ENCODE results near the gene RCN2.

- TF ChIP-seq EP300 (IDR thresholded peaks at IDR 0.05; ENCODE audit: low read depth) = no peak
- TF ChIP-seq CTCF (IDR thresholded peaks at IDR 0.05) = no peak
- TF ChIP-seq POLR2AphosphoS5 (IDR thresholded peaks at IDR 0.05) = no peak
- no peak for TF ChIP-seq POLR2A (IDR thresholded peaks at IDR 0.05)
Observed at GRCh38 chr15:76988867-76989780, 57.6 kb downstream of the RCN2 start.

Data from transverse colon (tissue), 4 donors.